ENCODE measurements around the gene ZBTB46. TPM values are rescaled to one million over a fixed set of nuclear protein-coding genes. Genes with fewer than 3 reads are reported as not detected.

Gene ZBTB46
- total RNA-seq, 1 experiment from 2014 or later = 18.9 TPM

DNA sequence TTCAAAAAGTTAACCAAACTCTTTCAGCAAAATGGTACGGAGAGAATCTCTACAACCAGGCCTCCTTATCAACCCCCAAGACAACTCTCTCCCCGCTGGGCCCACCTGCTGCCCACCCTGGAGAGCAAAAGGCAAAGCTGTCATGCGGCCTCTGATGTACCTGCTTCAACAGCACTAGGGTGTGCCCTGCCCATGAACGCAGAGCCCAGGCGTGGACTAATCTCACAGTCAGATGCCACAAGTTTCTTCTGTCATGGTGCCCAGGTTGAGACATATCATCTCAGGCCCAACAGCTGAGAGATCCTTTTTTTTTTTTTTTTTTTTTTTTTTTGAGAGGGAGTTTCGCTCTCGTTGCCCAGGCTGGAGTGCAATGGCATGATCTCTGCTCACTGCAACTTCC is 65.2 kb downstream of the ZBTB46 start:
- Mint-ChIP-seq H3K27me3 (ENCODE audit: low read depth) (no peaks in the 10 kb centered on the region), H3K4me1 (no peaks in the 10 kb centered on the region), H3K36me3 (0 out of 2 replicates have a peak, but pooled peaks cover 2% of the 10 kb centered on the region), H3K4me3 (no peak overlapping the region), H3K9me3 (no peaks in the 10 kb centered on the region), H3K27ac (no peak overlapping the region; the same call in 1 of the 2 replicates)
- POLR2A ChIA-PET = no interaction called here
- TF ChIP-seq NR3C1 (CRISPR knock-in tag; conservative IDR thresholded peaks at IDR 0.05; ENCODE audit: low read depth) (no peak), ZNF219 (CRISPR knock-in tag; IDR thresholded peaks at IDR 0.05; ENCODE audit: borderline replicate concordance) (no peak), TP53 (CRISPR knock-in tag; IDR thresholded peaks at IDR 0.05) (no peak), RORB (CRISPR knock-in tag; IDR thresholded peaks at IDR 0.05) (no peak), NFE2L1 (CRISPR knock-in tag; IDR thresholded peaks at IDR 0.05) (no peak), JUN (CRISPR knock-in tag; IDR thresholded peaks at IDR 0.05) (no peak), EMX1 (CRISPR knock-in tag; IDR thresholded peaks at IDR 0.05) (no peak), PRRX2 (CRISPR knock-in tag; IDR thresholded peaks at IDR 0.05) (no peak), SOX15 (CRISPR knock-in tag; IDR thresholded peaks at IDR 0.05) (no peak), TEAD1 (CRISPR knock-in tag; IDR thresholded peaks at IDR 0.05) (no peak), MXD4 (CRISPR knock-in tag; IDR thresholded peaks at IDR 0.05; ENCODE audit: borderline replicate concordance) (no peak), CBFB (CRISPR knock-in tag; IDR thresholded peaks at IDR 0.05; ENCODE audit: low read depth) (no peak), ZNF138 (CRISPR knock-in tag; conservative IDR thresholded peaks at IDR 0.05) (no peak), MYBL2 (CRISPR knock-in tag; IDR thresholded peaks at IDR 0.05) (no peak)
- TF ChIP-seq, protein P1, sequence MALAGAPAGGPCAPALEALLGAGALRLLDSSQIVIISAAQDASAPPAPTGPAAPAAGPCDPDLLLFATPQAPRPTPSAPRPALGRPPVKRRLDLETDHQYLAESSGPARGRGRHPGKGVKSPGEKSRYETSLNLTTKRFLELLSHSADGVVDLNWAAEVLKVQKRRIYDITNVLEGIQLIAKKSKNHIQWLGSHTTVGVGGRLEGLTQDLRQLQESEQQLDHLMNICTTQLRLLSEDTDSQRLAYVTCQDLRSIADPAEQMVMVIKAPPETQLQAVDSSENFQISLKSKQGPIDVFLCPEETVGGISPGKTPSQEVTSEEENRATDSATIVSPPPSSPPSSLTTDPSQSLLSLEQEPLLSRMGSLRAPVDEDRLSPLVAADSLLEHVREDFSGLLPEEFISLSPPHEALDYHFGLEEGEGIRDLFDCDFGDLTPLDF (CRISPR knock-in tag; IDR thresholded peaks at IDR 0.05) = no peak
- TF ChIP-seq, protein P2, sequence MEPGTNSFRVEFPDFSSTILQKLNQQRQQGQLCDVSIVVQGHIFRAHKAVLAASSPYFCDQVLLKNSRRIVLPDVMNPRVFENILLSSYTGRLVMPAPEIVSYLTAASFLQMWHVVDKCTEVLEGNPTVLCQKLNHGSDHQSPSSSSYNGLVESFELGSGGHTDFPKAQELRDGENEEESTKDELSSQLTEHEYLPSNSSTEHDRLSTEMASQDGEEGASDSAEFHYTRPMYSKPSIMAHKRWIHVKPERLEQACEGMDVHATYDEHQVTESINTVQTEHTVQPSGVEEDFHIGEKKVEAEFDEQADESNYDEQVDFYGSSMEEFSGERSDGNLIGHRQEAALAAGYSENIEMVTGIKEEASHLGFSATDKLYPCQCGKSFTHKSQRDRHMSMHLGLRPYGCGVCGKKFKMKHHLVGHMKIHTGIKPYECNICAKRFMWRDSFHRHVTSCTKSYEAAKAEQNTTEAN (CRISPR knock-in tag; IDR thresholded peaks at IDR 0.05) = no peak
- TF ChIP-seq, protein P3, sequence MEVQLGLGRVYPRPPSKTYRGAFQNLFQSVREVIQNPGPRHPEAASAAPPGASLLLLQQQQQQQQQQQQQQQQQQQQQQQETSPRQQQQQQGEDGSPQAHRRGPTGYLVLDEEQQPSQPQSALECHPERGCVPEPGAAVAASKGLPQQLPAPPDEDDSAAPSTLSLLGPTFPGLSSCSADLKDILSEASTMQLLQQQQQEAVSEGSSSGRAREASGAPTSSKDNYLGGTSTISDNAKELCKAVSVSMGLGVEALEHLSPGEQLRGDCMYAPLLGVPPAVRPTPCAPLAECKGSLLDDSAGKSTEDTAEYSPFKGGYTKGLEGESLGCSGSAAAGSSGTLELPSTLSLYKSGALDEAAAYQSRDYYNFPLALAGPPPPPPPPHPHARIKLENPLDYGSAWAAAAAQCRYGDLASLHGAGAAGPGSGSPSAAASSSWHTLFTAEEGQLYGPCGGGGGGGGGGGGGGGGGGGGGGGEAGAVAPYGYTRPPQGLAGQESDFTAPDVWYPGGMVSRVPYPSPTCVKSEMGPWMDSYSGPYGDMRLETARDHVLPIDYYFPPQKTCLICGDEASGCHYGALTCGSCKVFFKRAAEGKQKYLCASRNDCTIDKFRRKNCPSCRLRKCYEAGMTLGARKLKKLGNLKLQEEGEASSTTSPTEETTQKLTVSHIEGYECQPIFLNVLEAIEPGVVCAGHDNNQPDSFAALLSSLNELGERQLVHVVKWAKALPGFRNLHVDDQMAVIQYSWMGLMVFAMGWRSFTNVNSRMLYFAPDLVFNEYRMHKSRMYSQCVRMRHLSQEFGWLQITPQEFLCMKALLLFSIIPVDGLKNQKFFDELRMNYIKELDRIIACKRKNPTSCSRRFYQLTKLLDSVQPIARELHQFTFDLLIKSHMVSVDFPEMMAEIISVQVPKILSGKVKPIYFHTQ (CRISPR knock-in tag; IDR thresholded peaks at IDR 0.05) = no peak
- TF ChIP-seq, protein P4, sequence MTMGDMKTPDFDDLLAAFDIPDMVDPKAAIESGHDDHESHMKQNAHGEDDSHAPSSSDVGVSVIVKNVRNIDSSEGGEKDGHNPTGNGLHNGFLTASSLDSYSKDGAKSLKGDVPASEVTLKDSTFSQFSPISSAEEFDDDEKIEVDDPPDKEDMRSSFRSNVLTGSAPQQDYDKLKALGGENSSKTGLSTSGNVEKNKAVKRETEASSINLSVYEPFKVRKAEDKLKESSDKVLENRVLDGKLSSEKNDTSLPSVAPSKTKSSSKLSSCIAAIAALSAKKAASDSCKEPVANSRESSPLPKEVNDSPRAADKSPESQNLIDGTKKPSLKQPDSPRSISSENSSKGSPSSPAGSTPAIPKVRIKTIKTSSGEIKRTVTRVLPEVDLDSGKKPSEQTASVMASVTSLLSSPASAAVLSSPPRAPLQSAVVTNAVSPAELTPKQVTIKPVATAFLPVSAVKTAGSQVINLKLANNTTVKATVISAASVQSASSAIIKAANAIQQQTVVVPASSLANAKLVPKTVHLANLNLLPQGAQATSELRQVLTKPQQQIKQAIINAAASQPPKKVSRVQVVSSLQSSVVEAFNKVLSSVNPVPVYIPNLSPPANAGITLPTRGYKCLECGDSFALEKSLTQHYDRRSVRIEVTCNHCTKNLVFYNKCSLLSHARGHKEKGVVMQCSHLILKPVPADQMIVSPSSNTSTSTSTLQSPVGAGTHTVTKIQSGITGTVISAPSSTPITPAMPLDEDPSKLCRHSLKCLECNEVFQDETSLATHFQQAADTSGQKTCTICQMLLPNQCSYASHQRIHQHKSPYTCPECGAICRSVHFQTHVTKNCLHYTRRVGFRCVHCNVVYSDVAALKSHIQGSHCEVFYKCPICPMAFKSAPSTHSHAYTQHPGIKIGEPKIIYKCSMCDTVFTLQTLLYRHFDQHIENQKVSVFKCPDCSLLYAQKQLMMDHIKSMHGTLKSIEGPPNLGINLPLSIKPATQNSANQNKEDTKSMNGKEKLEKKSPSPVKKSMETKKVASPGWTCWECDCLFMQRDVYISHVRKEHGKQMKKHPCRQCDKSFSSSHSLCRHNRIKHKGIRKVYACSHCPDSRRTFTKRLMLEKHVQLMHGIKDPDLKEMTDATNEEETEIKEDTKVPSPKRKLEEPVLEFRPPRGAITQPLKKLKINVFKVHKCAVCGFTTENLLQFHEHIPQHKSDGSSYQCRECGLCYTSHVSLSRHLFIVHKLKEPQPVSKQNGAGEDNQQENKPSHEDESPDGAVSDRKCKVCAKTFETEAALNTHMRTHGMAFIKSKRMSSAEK (CRISPR knock-in tag; IDR thresholded peaks at IDR 0.05; ENCODE audit: borderline replicate concordance) = no peak
- TF ChIP-seq, protein P5, sequence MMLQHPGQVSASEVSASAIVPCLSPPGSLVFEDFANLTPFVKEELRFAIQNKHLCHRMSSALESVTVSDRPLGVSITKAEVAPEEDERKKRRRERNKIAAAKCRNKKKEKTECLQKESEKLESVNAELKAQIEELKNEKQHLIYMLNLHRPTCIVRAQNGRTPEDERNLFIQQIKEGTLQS (CRISPR knock-in tag; conservative IDR thresholded peaks at IDR 0.05) = no peak
- TF ChIP-seq, protein P6, sequence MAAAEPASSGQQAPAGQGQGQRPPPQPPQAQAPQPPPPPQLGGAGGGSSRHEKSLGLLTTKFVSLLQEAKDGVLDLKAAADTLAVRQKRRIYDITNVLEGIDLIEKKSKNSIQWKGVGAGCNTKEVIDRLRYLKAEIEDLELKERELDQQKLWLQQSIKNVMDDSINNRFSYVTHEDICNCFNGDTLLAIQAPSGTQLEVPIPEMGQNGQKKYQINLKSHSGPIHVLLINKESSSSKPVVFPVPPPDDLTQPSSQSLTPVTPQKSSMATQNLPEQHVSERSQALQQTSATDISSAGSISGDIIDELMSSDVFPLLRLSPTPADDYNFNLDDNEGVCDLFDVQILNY (CRISPR knock-in tag; IDR thresholded peaks at IDR 0.05) = no peak
- ATAC-seq (no peak), DNase-seq (ENCODE audit: low spot score) (no peak)
- CTCF ChIA-PET = interaction anchor here (0.8 to 5.2 kb wide), 2 partner anchors 9 to 228 kb away, joined by 5 to 24 read pairs; no protein-coding TSS in a partner anchor
